ENCODE results near the gene PAPSS2. TPM values are rescaled to one million over a fixed set of nuclear protein-coding genes. Genes with fewer than 3 reads are reported as not detected.
A peak's percentile ranks its signal among the peaks of the same experiment; 100 is the strongest.
"Not testable (repeated sequence)": the region's sequence is repeated elsewhere in the genome, so short reads cannot be mapped to it uniquely, and the experiment has no call there.

Gene PAPSS2
- total RNA-seq, 1 experiment from 2014 or later, result 25.8 TPM

DNA sequence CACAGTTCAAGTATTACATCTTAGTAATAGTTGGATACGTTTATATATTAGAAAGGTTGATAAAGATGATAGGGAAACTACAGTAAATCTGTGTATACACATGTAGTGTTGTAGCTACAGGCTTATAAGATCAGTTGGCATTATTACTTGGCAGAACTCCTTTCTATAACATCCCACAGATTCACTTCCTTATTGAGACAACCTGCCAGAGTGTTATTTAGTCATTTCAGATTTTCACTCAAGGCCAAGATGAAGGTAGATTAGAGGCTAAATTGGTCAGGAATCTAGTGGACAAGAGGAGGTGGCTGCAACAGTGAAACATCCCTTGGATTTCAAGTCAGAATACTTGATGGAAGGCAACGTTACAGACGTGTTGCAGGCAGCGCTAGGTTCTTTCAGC, 63.0 kb downstream of the PAPSS2 start:
- no peaks in the 10 kb centered on the region; the same call in 1 of the 2 replicates for H3K36me3 ChIP-seq (replicated peaks; ENCODE audit: control insufficient read depth, insufficient read depth, low read length)
- H3K27me3 ChIP-seq (ENCODE audit: control insufficient read depth, insufficient read depth, low read length), result no peaks in the 10 kb centered on the region
- H3K4me3 ChIP-seq (ENCODE audit: insufficient read depth, low read depth, low read length), result no peak overlapping the region
- no peak for DNase-seq

GRCh38 chr10:87723500-87723899, 63.8 kb downstream of the PAPSS2 start:
- Histone ChIP-seq H3K36me3 (replicated peaks; ENCODE audit: control insufficient read depth, insufficient read depth, low read length) (no peaks in the 10 kb centered on the region; the same call in 1 of the 2 replicates), H3K4me3 (ENCODE audit: insufficient read depth, low read depth, low read length) (no peak overlapping the region), H3K27me3 (ENCODE audit: control insufficient read depth, insufficient read depth, low read length) (no peaks in the 10 kb centered on the region)
- DNase-seq, result no peak

DNA sequence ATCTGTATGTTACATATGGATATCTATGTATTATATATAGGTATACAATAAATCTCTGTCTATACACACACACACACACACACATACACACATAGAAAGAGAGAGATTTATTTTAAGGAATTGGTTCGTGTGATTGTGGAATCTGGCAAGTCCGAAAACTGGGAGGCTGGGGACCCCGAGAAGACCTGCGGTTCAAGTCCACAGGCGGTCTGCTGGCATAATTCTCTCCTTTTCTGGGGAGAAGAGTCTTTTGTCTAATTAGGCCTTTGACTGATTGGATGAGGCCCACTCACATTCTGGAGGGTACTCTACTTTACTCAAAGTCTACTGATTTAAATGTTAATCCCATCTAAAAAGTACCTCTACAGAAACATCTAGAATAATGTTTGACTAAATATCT, 65.1 kb downstream of the PAPSS2 start:
- Histone ChIP-seq H3K36me3 (replicated peaks; ENCODE audit: control insufficient read depth, insufficient read depth, low read length) (no peaks in the 10 kb centered on the region), H3K27me3 (ENCODE audit: control insufficient read depth, insufficient read depth, low read length) (no peaks in the 10 kb centered on the region), H3K4me3 (ENCODE audit: insufficient read depth, low read depth, low read length) (no peak overlapping the region)
- DNase-seq, result no peak

GRCh38 chr10:87729940-87730339, 70.3 kb downstream of the PAPSS2 start:
- H3K4me3 ChIP-seq (ENCODE audit: insufficient read depth, low read depth, low read length), result no peak overlapping the region
- no peaks in the 10 kb centered on the region for H3K27me3 ChIP-seq (ENCODE audit: control insufficient read depth, insufficient read depth, low read length)
- DNase-seq, result no peak
- H3K36me3 ChIP-seq (replicated peaks; ENCODE audit: control insufficient read depth, insufficient read depth, low read length), result no peaks in the 10 kb centered on the region

DNA sequence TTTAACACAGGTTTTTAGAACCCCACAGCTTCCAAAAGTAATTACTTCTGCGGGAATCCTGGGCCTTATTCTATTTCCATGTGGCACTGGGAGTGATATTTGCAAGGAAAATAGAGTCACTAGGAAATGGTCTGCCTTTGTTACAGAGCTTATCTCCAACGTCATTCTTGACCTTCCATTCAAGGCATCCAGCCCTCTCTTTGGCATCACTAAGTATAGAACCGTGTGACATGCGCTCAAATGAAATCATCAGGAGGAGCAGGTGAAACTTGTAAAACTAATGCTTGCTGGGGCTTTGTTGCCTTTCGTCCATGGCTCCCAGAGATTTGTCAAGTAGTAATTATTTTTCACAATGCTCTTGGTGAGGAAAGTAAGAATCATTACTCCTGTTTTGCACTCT, 73.4 kb downstream of the PAPSS2 start:
- H3K36me3 ChIP-seq (replicated peaks; ENCODE audit: control insufficient read depth, insufficient read depth, low read length), result 0 out of 2 replicates have a peak, but pooled peaks cover 1% of the 10 kb centered on the region
- DNase-seq, result no peak
- H3K27me3 ChIP-seq (ENCODE audit: control insufficient read depth, insufficient read depth, low read length), result no peaks in the 10 kb centered on the region
- no peak overlapping the region for H3K4me3 ChIP-seq (ENCODE audit: insufficient read depth, low read depth, low read length)

- peak; percentile 62 for DNase-seq
- Histone ChIP-seq H3K36me3 (replicated peaks; ENCODE audit: control insufficient read depth, insufficient read depth, low read length) (0 out of 2 replicates have a peak, but pooled peaks cover 1% of the 10 kb centered on the region), H3K27me3 (ENCODE audit: control insufficient read depth, insufficient read depth, low read length) (no peaks in the 10 kb centered on the region), H3K4me3 (ENCODE audit: insufficient read depth, low read depth, low read length) (no peak overlapping the region)
Measured at GRCh38 chr10:87734987-87735827, 75.5 kb downstream of the PAPSS2 start.

DNA sequence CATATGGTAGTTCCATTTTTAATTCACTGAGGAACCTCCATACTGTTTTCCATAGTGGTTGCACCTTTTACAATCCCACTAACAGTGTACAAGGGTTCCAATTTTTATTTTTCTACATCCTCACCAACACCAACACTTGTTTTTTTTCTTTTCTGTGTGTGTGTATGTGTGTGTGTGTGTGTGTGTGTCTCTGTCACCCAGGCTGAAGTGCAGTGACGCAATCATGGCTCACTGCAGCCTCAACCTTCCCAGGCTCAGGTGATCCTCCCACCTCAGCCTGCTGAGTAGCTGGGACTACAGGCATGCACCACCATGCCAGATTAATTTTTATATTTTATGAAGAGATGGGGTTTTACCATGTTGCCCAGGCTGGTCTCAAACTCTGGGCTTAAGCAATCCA, 78.6 kb downstream of the PAPSS2 start:
- not testable (repeated sequence) for H3K4me3 ChIP-seq (ENCODE audit: insufficient read depth, low read depth, low read length); H3K36me3 ChIP-seq (replicated peaks; ENCODE audit: control insufficient read depth, insufficient read depth, low read length); DNase-seq; H3K27me3 ChIP-seq (ENCODE audit: control insufficient read depth, insufficient read depth, low read length)

GRCh38 chr10:87739703-87740102, 80.0 kb downstream of the PAPSS2 start:
- H3K4me3 ChIP-seq (ENCODE audit: insufficient read depth, low read depth, low read length), result no peak overlapping the region
- no peak for DNase-seq
- H3K36me3 ChIP-seq (replicated peaks; ENCODE audit: control insufficient read depth, insufficient read depth, low read length), result 0 out of 2 replicates have a peak, but pooled peaks cover 4% of the 10 kb centered on the region
- no peaks in the 10 kb centered on the region for H3K27me3 ChIP-seq (ENCODE audit: control insufficient read depth, insufficient read depth, low read length)

- H3K27me3 ChIP-seq (ENCODE audit: control insufficient read depth, insufficient read depth, low read length), result no peaks in the 10 kb centered on the region
- no peak overlapping the region for H3K4me3 ChIP-seq (ENCODE audit: insufficient read depth, low read depth, low read length)
- H3K36me3 ChIP-seq (replicated peaks; ENCODE audit: control insufficient read depth, insufficient read depth, low read length), result 0 out of 2 replicates have a peak, but pooled peaks cover 4% of the 10 kb centered on the region
- no peak for DNase-seq
Measured at GRCh38 chr10:87740254-87740655, 80.6 kb downstream of the PAPSS2 start.

GRCh38 chr10:87742992-87743610, 83.4 kb downstream of the PAPSS2 start:
- not testable (repeated sequence) for H3K36me3 ChIP-seq (replicated peaks; ENCODE audit: control insufficient read depth, insufficient read depth, low read length); H3K4me3 ChIP-seq (ENCODE audit: insufficient read depth, low read depth, low read length)

GRCh38 chr10:87744606-87745005, 84.9 kb downstream of the PAPSS2 start:
- no peak for DNase-seq
- H3K27me3 ChIP-seq (ENCODE audit: control insufficient read depth, insufficient read depth, low read length), result no peaks in the 10 kb centered on the region
- H3K36me3 ChIP-seq (replicated peaks; ENCODE audit: control insufficient read depth, insufficient read depth, low read length), result 0 out of 2 replicates have a peak, but pooled peaks cover 2% of the 10 kb centered on the region
- no peak overlapping the region for H3K4me3 ChIP-seq (ENCODE audit: insufficient read depth, low read depth, low read length)

More at GRCh38 chr10:87742992-87743610, 83.4 kb downstream of the PAPSS2 start:
- DNase-seq; H3K27me3 ChIP-seq (ENCODE audit: control insufficient read depth, insufficient read depth, low read length): not testable (repeated sequence)

DNA sequence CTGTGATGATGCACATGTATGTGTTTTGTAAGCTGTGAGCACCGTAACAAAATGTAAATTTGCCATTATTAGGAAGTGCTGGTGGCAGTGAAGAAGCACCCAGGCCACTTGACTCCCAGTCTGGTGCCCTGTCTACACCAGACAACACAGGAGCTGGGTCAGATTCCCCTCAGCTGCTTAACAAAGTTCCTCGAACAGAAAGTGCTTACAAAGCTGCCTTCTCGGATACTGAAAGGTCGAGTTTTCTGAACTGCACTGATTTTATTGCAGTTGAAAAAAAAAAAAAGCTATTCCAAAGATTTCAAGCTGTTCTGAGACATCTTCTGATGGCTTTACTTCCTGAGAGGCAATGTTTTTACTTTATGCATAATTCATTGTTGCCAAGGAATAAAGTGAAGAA, 87.2 kb downstream of the PAPSS2 start:
- Histone ChIP-seq H3K4me3 (ENCODE audit: insufficient read depth, low read depth, low read length) (no peak overlapping the region), H3K36me3 (replicated peaks; ENCODE audit: control insufficient read depth, insufficient read depth, low read length) (0 out of 2 replicates have a peak, but pooled peaks cover 2% of the 10 kb centered on the region)

GRCh38 chr10:87748244-87748643, 88.6 kb downstream of the PAPSS2 start:
- DNase-seq; H3K36me3 ChIP-seq (replicated peaks; ENCODE audit: control insufficient read depth, insufficient read depth, low read length); H3K4me3 ChIP-seq (ENCODE audit: insufficient read depth, low read depth, low read length); H3K27me3 ChIP-seq (ENCODE audit: control insufficient read depth, insufficient read depth, low read length): not testable (repeated sequence)

More for the DNA sequence above, 87.2 kb downstream of the PAPSS2 start:
- H3K27me3 ChIP-seq (ENCODE audit: control insufficient read depth, insufficient read depth, low read length), result no peaks in the 10 kb centered on the region
- no peak for DNase-seq

GRCh38 chr10:87750001-87750671, 90.5 kb downstream of the PAPSS2 start:
- DNase-seq, result peak; percentile 4
- Histone ChIP-seq H3K36me3 (replicated peaks; ENCODE audit: control insufficient read depth, insufficient read depth, low read length) (peaks cover 3% of the 10 kb centered on the region; the same call in 1 of the 2 replicates), H3K4me3 (ENCODE audit: insufficient read depth, low read depth, low read length) (no peak overlapping the region), H3K27me3 (ENCODE audit: control insufficient read depth, insufficient read depth, low read length) (no peaks in the 10 kb centered on the region)
